HG03378 (cell line): ENCODE data around the gene ARL8A.
"Not testable (repeated sequence)": the region's sequence is repeated elsewhere in the genome, so short reads cannot be mapped to it uniquely, and the experiment has no call there.

Source experiments
- ATAC-seq: cut with Tn5 transposase; IDR thresholded peaks from one replicate; pipeline ENCODE4 v1.9.1; 2021; ENCODE audit warnings: mild to moderate bottlenecking, moderate library complexity; ENCODE audit not compliant: unreplicated experiment

Gene ARL8A

GRCh38 chr1:202122639-202123335 is 21.8 kb downstream of the ARL8A start, which contains the start of gene GPR37L1:
TSS of gene GPR37L1 (plus strand) at chr1:202122917. CDS start at chr1:202122964, 47 bp downstream.
- ATAC-seq = no peak

- ATAC-seq = no peak
Measured at GRCh38 chr1:202121006-202121405, 23.5 kb downstream of the ARL8A start.

DNA sequence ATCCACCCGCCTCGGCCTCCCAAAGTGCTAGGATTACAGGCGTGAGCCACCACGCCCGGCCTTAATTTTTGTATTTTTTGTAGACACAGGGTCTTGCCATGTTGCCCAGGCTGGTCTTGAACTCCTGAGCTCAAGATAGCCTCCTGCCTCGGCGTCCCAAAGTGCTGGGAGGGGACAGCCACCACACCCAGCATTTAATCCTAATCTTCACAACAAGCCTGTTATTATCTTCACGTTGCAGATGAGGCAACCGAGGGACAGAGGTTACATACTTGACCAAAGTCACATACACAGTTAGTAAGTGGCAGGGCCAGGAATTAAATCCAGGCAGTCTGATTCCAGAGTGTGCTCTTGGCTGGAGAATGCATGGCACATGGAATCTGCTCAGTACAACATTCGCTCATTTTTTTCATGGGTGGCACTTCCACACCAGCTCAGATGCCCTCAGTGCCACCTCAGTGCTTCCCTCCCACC is 26.6 kb downstream of the ARL8A start:
- ATAC-seq = no peak

DNA sequence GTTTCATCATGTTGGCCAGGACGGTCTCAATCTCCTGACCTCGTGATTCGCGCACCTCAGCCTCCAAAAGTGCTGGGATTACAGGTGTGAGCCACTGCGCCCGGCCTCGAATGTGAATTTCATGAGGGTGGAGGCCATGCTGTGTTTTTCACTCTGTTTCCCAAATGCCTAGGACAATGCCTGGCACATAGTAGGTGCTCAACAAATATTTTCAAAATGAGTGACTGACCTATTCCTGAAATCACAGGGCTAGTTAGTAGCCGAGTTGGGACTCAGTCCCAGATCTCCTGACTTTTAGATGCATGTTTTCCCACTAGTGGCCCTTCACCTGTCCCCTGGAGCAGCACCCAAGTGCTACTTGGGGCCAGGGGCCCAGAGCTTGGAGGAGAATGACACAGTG is 28.2 kb downstream of the ARL8A start:
- ATAC-seq = no peak

GRCh38 chr1:202113690-202114300 is 30.7 kb downstream of the ARL8A start:
- peak; percentile 58 for ATAC-seq

- no peak for ATAC-seq
Measured at GRCh38 chr1:202112859-202113689, 31.5 kb downstream of the ARL8A start.

DNA sequence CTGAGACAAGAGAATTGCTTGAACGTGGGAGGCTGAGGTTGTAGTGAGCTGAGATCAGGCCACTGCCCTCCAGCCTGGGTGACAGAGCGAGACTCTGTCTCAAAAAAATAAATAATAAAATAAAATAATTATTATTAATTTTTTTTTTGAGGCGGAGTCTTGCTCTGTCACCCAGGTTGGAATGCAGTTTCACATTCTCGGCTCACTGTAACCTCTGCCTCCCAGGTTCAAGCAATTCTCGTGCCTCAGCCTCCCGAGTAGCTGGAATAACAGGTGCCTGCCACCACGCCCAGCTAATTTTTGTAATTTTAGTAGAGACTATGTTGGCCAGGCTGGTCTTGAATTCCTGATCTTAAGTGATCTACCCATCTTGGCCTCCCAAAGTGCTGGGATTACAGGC is 32.9 kb downstream of the ARL8A start:
- not testable (repeated sequence) for ATAC-seq

- no peak for ATAC-seq
Measured at GRCh38 chr1:202110977-202111376, 33.6 kb downstream of the ARL8A start.

- no peak for ATAC-seq
Measured at GRCh38 chr1:202107801-202108731, 36.5 kb downstream of the ARL8A start.

DNA sequence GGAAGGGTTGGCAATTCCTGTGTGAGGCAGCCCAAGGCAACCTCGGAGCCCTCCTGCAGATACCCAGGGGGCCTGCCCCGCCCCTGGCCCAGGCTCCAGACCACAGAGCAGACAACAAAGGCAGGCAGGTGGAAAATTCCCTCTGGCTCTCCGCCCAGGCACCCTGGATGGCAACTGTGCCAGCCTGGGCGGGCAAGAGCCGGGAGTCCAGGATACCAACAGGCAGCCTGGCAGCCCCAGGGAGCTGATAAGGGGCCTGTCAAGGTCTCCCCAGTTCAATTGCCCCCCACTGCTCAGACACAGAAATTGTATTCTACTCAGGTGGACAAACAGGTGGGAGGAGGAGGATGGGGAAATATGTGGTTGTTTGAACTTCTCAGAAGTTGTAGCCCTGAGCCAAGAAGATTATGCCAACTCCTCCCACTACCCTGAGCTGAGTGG is 37.2 kb downstream of the ARL8A start:
- ATAC-seq = no peak

- ATAC-seq = no peak
Measured at GRCh38 chr1:202106340-202107254, 37.9 kb downstream of the ARL8A start.

GRCh38 chr1:202105571-202106339 is 38.8 kb downstream of the ARL8A start:
- no peak for ATAC-seq

- no peak for ATAC-seq
Measured at GRCh38 chr1:202104073-202104472, 40.5 kb downstream of the ARL8A start.

DNA sequence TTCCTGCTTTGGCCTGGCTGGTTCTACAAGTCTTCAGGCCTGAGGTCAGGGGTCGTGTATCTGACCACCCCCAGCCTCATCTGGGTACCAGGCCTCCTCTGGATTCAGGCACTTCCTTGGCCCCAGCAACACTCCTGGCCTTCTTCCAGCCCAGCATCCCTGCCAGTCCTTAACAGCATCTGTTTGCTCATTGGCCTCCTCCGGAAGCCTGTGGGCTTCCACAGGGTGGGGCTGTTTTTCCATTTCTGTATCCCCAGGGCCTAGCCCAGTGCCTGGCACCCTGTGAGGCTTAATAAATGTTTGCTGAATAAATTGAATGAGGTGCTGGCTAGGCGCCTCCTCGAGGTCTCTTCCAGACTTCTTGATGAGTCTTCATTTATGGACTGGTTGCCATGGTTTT is 43.4 kb downstream of the ARL8A start:
- no peak for ATAC-seq

- no peak for ATAC-seq
Measured at GRCh38 chr1:202093858-202094257, 50.7 kb downstream of the ARL8A start.

DNA sequence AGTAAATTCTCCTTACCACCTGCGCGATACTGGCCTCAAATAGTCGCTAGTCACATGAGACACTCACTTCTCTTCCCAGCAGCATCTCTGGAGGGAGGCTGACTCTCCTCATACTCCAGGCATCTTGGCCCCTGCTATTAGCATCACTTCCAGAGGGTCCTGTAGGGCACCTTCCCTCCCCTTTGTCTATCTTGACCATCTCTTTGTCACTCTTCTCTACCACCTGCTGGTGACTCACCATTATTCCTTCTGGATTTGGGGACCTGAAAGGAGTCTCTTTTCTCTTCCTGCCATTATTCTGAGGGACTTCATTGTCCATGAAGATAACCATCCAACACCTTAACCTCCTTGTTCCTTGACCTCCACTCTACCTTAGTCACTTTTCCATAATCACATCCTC is 53.5 kb downstream of the ARL8A start:
- ATAC-seq = no peak

GRCh38 chr1:202088206-202088605 is 56.3 kb downstream of the ARL8A start:
- no peak for ATAC-seq

GRCh38 chr1:202086579-202087350 is 57.8 kb downstream of the ARL8A start:
- no peak for ATAC-seq
